Middle frontal gyrus (tissue), 1 donor: ENCODE measurements around the gene TRA2A.
"Not testable (repeated sequence)": the region's sequence is repeated elsewhere in the genome, so short reads cannot be mapped to it uniquely, and the experiment has no call there.

Source experiments
- DNase-seq: peaks from one replicate; pipeline ENCODE4 v3.0.0-alpha.2; 2015; ENCODE audit warnings: low spot score; ENCODE audit errors: extremely low spot score

Gene TRA2A

GRCh38 chr7:23531794-23532489, at the start of gene TRA2A:
TSS of gene TRA2A (minus strand) at chr7:23531981. CDS start at chr7:23531824, 157 bp downstream.
- DNase-seq, result peak; percentile 98

GRCh38 chr7:23570592-23571200, 38.9 kb upstream of the TRA2A start:
- peak; percentile 58 for DNase-seq

DNA sequence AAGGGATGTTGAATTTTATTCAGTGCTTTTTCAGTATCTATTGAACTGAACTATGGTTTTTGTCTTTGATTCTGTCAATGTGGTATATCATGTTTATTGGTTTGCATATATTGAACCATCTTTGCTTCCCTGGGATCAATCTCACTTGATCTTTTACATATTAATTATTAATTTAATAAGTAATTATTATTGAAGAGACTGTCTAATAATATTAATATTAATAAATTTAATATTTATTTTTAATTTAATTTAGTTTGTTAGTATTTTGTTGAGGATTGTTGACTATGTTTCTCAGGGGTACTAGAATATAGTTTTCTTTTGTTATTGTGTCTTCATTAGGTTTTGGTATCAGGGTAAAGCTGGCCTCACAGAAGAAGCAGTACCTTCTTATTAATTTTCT, 26.5 kb upstream of the TRA2A start:
- no peak for DNase-seq

DNA sequence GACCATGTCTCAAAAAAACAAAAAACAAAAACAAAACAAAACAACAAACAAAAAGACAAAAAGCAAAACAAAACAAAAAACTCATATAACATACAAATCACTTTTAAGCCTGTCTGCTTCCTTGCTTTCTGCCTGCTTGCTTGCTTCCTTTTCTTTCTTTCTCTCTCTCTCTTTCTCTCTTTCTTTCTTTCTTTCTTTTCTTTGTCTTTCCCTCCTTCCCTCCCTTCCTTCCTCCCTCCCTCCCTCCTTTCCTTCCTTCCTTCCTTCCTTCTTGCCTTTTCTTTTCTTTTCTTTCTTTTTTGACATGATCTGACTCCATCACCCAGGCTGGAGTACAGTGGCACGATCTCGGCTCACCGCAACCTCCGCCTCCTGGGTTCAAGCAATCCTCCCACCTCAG, 15.9 kb upstream of the TRA2A start:
- DNase-seq, result no peak

- peak; percentile 79 for DNase-seq
Measured at GRCh38 chr7:23546897-23547572, 15.3 kb upstream of the TRA2A start.

- no peak for DNase-seq
Measured at GRCh38 chr7:23545493-23545892, 13.7 kb upstream of the TRA2A start.

GRCh38 chr7:23544913-23545354, 13.2 kb upstream of the TRA2A start:
- DNase-seq, result no peak

DNA sequence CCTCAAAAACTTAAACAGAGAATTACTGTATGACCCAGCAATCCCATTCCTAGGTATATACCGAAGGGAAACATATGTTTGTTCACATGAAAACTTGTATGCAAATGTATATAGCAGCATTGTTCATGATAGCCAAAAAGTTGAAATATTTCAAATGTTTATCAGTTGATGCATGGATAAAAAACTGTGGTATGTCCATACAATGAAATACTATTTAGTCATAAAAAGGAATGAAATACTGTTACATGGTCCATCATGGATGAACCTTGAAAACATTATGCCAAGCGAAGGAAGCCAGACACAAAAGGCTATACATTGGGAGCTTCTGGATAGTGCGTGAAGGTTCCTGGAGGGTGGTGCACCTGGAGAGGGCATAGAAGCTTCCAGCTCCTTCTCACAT, 11.0 kb upstream of the TRA2A start:
- DNase-seq, result no peak

DNA sequence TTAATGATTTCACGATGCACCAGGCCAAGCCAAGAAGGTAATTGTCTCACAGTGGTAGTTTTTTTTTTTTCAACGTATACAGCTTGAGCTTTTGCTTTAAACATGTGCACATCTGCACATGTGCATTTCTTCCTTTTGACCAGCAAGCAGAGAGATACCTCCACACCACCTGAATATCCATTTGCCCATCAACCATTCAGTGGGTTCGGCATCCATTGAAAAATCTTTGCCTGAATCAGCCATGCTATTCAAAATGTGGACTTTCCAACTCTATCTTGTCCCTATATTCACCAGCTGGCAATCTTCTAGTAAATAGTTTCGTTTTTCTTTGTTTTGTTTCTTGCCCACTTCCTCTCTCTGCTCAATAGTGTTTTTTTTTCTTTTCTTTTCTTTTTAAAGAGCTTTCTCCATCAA, 7.7 kb upstream of the TRA2A start:
- no peak for DNase-seq

- no peak for DNase-seq
Measured at GRCh38 chr7:23538301-23538700, 6.5 kb upstream of the TRA2A start.

- DNase-seq, result no peak
Measured at GRCh38 chr7:23533238-23533604, 1.4 kb upstream of the TRA2A start.

GRCh38 chr7:23532490-23533237, 883 bp upstream of the TRA2A start:
- no peak for DNase-seq

DNA sequence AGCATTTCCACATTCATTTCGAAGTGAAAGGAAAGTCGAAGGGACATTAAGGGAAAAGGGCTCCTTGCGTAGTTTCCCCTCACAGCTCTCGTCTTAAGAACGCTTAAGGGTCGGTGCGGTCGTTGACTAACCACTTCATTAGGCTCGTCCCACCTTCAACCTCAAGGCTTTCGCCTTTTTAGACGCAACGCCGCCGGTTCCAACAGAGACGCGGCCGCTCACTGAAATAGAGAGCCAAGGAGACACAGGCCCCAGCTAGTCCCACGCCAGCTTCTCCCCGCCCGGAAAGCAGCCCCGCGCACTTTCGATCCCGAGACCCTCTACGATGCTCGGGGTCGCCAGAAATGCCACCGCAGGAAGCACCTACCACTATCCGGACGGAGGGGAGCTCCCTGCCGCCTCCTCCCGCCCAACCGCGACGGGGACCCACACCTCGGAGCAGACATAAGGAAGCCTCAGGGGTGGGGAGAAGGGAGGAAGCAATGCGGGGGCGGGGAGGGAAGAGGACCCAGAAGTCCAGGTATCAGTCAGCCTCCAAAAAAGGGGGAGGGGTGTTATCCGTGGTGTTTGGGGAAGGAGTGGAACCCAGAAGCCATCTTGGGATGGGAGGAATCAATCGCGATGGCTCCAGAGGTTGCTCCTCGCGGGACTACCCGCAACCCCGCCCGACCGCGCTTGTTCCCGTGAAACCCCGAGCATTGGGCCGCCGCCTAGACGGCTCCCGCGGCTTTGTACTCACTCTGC, 559 bp downstream of the TRA2A start:
- DNase-seq, result no peak

- no peak for DNase-seq
Measured at GRCh38 chr7:23530405-23530804, 1.4 kb downstream of the TRA2A start.

DNA sequence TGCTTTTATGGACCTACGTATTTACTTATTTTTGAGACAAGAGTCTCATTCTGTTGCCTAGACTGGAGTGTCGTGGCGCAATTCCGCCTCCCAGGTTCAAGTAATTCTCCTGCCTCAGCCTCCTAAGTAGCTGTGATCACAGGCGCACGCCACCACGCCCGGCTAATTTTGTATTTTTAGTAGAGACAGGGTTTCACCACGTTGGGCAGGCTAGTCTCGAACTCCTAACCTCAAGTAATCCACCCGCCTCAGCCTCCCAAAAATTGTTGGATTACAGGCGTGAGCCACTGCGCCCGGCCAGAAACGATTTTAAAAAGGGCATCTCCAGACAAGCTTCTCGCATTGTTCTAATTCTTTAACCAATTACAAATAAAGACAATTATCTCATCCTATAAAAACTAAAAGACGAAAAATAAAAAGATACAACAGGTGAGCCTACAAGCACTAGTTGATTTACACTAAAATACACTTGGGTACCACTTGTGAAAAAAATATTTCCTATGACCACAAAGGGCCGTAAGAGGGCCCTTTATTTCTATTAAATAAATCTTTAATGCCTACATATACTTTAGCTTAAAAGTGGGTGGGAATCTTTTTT, 2.4 kb downstream of the TRA2A start:
- DNase-seq, result no peak

- not testable (repeated sequence) for DNase-seq
Measured at GRCh38 chr7:23525611-23526010, 6.2 kb downstream of the TRA2A start.

- no peak for DNase-seq
Measured at GRCh38 chr7:23524473-23524872, 7.3 kb downstream of the TRA2A start.

DNA sequence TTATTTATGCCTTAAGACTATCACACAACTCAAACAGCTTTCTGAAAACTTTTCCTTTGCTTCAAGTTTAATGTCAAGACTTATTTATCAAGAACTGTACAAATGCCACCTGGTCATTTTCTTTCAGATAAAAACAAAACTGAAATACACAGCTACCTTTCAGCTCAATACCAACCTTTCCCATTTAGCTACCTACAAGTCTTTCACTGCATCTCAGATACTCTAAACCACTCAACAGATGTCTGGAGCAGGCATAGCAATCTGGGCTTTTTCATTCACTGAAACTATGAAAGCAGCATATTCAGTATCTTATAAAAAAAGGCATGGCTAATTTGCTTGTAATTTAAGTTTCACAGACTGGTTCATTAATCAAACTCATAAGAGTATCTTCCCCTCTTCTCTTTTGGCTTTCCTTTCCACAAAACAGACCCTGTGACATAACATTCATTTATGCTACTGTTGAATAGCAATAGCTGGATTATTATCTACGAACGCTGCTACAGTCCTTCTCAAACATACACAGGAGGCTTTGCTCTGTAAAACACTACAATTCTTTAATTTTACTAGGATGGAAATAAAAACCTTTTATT, 8.2 kb downstream of the TRA2A start:
- DNase-seq, result no peak

GRCh38 chr7:23520582-23520981, 11.2 kb downstream of the TRA2A start:
- DNase-seq, result no peak

DNA sequence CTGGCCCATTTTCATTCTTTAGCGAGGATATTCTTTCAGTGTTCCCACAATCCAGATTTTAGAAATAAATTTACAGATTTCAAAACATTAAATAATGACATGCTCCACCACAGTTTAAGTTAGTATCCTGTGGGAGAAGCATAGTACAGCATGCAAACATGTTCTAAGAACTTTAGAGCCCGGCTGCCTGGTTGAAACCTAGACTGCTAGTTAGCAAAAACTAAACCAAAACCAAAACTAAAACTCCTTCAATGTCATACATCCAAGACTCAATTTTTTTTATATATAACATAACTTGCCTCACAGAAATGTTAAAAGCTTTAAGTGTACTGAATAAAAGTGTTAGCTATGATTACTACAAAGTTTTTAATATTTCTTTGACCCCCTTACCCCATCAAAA, 17.0 kb downstream of the TRA2A start:
- no peak for DNase-seq
